ENCODE measurements around the gene CCER1.

CCER1 gene

GRCh38 chr12:90920222-90920621, 34.8 kb downstream of the CCER1 start:
- no peak for DNase-seq (ENCODE audit: low read depth)

DNA sequence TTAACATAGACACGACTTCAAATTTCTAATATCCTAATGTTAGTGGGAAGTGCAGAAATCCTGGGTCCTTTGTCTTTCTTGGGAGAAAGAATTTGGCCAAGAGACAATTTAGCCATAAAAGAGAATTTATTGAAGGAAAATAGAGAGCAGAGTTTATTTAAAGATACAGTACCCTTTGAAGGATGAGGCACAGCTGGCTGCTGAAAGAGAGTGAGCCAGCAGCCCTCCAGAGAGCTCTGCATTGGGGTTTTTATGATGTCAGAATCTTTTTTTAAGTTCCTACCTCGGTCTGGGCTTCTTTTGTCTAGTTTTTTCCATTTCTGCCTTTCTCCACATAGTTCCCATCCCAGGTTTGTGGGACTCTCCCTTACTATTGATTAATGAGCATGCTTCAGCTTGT, 37.5 kb downstream of the CCER1 start:
- DNase-seq (ENCODE audit: low read depth): no peak

- DNase-seq (ENCODE audit: low read depth): no peak
Observed at GRCh38 chr12:90916516-90916915, 38.5 kb downstream of the CCER1 start.

- no peak for DNase-seq (ENCODE audit: low read depth)
Observed at GRCh38 chr12:90915353-90915752, 39.6 kb downstream of the CCER1 start.

DNA sequence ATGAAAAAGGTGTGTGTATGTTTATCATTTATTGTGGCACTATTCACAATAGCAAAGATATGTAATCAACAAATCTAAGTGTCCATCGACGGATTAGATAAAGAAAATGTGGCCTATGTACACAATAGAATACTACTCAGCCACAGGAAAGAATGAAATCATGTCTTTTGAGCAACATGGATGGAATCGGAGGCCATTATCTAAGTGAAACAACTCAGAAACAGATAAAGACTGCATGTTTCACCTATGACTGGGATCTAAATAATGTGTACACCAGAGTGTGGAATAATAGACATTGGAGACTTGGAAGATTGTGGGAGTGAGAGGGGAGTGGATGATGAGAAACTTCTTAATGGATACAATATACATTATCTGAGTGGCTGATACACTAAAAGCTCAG, 44.0 kb downstream of the CCER1 start:
- no peak for DNase-seq (ENCODE audit: low read depth)

- peak; percentile 18 for DNase-seq (ENCODE audit: low read depth)
Observed at GRCh38 chr12:90909069-90909770, 45.8 kb downstream of the CCER1 start.

- peak; percentile 9 for DNase-seq (ENCODE audit: low read depth)
Observed at GRCh38 chr12:90908465-90908864, 46.5 kb downstream of the CCER1 start.

- no peak for DNase-seq (ENCODE audit: low read depth)
Observed at GRCh38 chr12:90905691-90906370, 49.1 kb downstream of the CCER1 start.

DNA sequence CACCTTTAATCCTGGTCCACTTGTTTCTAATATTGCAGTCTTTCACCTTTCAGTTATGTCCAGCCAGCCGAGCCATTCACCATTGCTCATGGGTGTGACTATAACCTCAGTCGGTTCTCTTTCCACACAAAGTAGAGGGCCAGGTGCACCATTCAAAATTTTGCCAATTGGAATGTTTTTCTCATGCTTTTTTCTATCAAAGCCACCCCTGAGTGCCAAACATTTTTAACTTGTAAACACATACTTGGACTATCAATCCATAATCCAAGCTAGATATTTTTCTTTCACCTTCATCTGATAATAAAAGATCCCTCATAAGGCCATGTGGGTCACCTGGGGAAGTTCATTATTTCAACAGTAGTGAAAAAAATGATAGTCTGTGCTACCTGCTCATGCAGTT, 52.4 kb downstream of the CCER1 start:
- no peak for DNase-seq (ENCODE audit: low read depth)
